SH-SY5Y (cell line): ENCODE measurements around the gene GPR68.

Source experiments
- GATA2 ChIP-seq: IDR thresholded peaks from 2 replicates; pipeline ENCODE4 v1.6.1; 2011; ENCODE audit warnings: mild to moderate bottlenecking, low read depth, low read length
- GATA3 ChIP-seq: IDR thresholded peaks from 2 replicates; pipeline ENCODE4 v1.6.1; 2011; ENCODE audit warnings: low read depth, mild to moderate bottlenecking, low read length, moderate library complexity

The GPR68 gene

GRCh38 chr14:91250912-91251311 is 6.4 kb upstream of the GPR68 start:
- no peak for TF ChIP-seq GATA3
- TF ChIP-seq GATA2 = no peak

- TF ChIP-seq GATA2 (no peak), GATA3 (no peak)
Measured at GRCh38 chr14:91249841-91250616, 5.5 kb upstream of the GPR68 start.

- TF ChIP-seq GATA3 = no peak
- no peak for TF ChIP-seq GATA2
Measured at GRCh38 chr14:91246051-91246852, 1.7 kb upstream of the GPR68 start.

GRCh38 chr14:91245029-91245428 is 525 bp upstream of the GPR68 start:
- no peak for TF ChIP-seq GATA2
- TF ChIP-seq GATA3 = no peak

- TF ChIP-seq GATA2 (no peak), GATA3 (no peak)
Measured at GRCh38 chr14:91243074-91243471, 1.4 kb downstream of the GPR68 start.

- TF ChIP-seq GATA3 (no peak), GATA2 (no peak)
Measured at GRCh38 chr14:91242635-91243034, 1.9 kb downstream of the GPR68 start.

- TF ChIP-seq GATA2 (no peak), GATA3 (no peak)
Measured at GRCh38 chr14:91241863-91242262, 2.6 kb downstream of the GPR68 start.

- no peak for TF ChIP-seq GATA2
- no peak for TF ChIP-seq GATA3
Measured at GRCh38 chr14:91238661-91239060, 5.8 kb downstream of the GPR68 start.

- no peak for TF ChIP-seq GATA2
- no peak for TF ChIP-seq GATA3
Measured at GRCh38 chr14:91238085-91238484, 6.4 kb downstream of the GPR68 start.

GRCh38 chr14:91237219-91237618 is 7.3 kb downstream of the GPR68 start:
- no peak for TF ChIP-seq GATA2
- no peak for TF ChIP-seq GATA3

GRCh38 chr14:91235841-91236240 is 8.7 kb downstream of the GPR68 start:
- TF ChIP-seq GATA2 (no peak), GATA3 (no peak)

GRCh38 chr14:91234791-91235114 is 9.8 kb downstream of the GPR68 start:
- no peak for TF ChIP-seq GATA2
- no peak for TF ChIP-seq GATA3

- no peak for TF ChIP-seq GATA2
Measured at GRCh38 chr14:91233936-91234790, 10.3 kb downstream of the GPR68 start.

- TF ChIP-seq GATA3 (no peak), GATA2 (no peak)
Measured at GRCh38 chr14:91232603-91233002, 11.9 kb downstream of the GPR68 start.

GRCh38 chr14:91232052-91232451 is 12.5 kb downstream of the GPR68 start:
- TF ChIP-seq GATA3 (no peak), GATA2 (no peak)

GRCh38 chr14:91231446-91231845 is 13.1 kb downstream of the GPR68 start:
- TF ChIP-seq GATA2 (no peak), GATA3 (no peak)
